Tibial nerve (tissue), 4 donors: Measurements from ENCODE around the gene SSR4. TPM values are rescaled to one million over a fixed set of nuclear protein-coding genes. Genes with fewer than 3 reads are reported as not detected.

Source experiments
- DNase-seq, 2 donors: peaks; one replicate each; pipeline ENCODE4 v3.0.0-alpha.2; 2019; ENCODE audit warnings: low spot score in 2 of 2
- H3K27ac ChIP-seq, 4 donors: fragments of 200-600 bp; sonication (generic) in 3 of 4; one replicate each; pipeline ENCODE4 v1.5.1; 2017 to 2019; ENCODE audit warnings: mild to moderate bottlenecking in 1 of 4
- H3K27me3 ChIP-seq, 2 donors: fragments of 200-600 bp; sonication (generic) in 1 of 2; one replicate each; pipeline versions ENCODE4 v1.5.1 to v1.6.0; 2017 to 2019
- H3K36me3 ChIP-seq, 3 donors: fragments of 200-600 bp; sonication (generic); one replicate each; pipeline ENCODE4 v1.5.1; 2018 to 2019
- H3K4me1 ChIP-seq, 4 donors: fragments of 200-600 bp; sonication (generic) in 3 of 4; one replicate each; pipeline ENCODE4 v1.5.1; 2017 to 2019
- H3K4me3 ChIP-seq, 4 donors: fragments of 200-600 bp; sonication (generic) in 3 of 4; one replicate each; pipeline ENCODE4 v1.5.1; 2017 to 2019; ENCODE audit warnings: mild to moderate bottlenecking in 1 of 4, moderate library complexity in 1 of 4
- H3K9me3 ChIP-seq, 4 donors: fragments of 200-600 bp; sonication (generic) in 3 of 4; one replicate each; pipeline ENCODE4 v1.5.1; 2017 to 2019
- EP300 ChIP-seq, 2 donors: sonication (generic); formaldehyde crosslinking; IDR thresholded peaks; one replicate each; pipeline ENCODE4 v1.6.1; 2017; ENCODE audit warnings: antibody characterized with exemption in 2 of 2, mild to moderate bottlenecking in 1 of 2
- POLR2A ChIP-seq, 2 donors: fragments of 450-650 bp; IDR thresholded peaks; one replicate each; pipeline ENCODE4 v1.6.1; 2017; ENCODE audit warnings: antibody characterized with exemption in 2 of 2, mild to moderate bottlenecking in 2 of 2, moderate library complexity in 2 of 2
- whole genome bisulfite sequencing, 2 donors: methylation state at CpG; one replicate each; pipeline ENCODE4 v1.1.5; 2018; 5-methylcytosine and 5-hydroxymethylcytosine counted together
- total RNA-seq, 4 donors: library from RNA; depleted of rRNA; stranded (reverse); fragments of >200 nt; gene quantifications; one replicate each; pipeline ENCODE4 v1.1.0, GENCODE V29; 2016
- TF ChIP-seq, protein P1 (sequence below), 5 experiments: fragments of 200-600 bp in 3 of 5; fragments of 450-650 bp in 2 of 5; sonication (generic) in 3 of 5; IDR thresholded peaks; one replicate each; pipeline ENCODE4 v1.5.1; 2016 to 2019; ENCODE audit warnings: antibody characterized with exemption in 5 of 5, mild to moderate bottlenecking in 3 of 5, moderate library complexity in 2 of 5

SSR4 gene
- total RNA-seq, 4 donors from 2014 or later = 93.6 to 156 (median 131) TPM

- H3K36me3 ChIP-seq = peaks cover 0 to 69% (median 0%) of the 10 kb centered on the region in 3 donors
- H3K9me3 ChIP-seq = no peaks in the 10 kb centered on the region
- WGBS, 2 donors = 97 to 100% methylated on average over 1 to 12 of the region's 15 CpGs
- TF ChIP-seq EP300 (IDR thresholded peaks at IDR 0.05) = no peak
- TF ChIP-seq, protein P1, sequence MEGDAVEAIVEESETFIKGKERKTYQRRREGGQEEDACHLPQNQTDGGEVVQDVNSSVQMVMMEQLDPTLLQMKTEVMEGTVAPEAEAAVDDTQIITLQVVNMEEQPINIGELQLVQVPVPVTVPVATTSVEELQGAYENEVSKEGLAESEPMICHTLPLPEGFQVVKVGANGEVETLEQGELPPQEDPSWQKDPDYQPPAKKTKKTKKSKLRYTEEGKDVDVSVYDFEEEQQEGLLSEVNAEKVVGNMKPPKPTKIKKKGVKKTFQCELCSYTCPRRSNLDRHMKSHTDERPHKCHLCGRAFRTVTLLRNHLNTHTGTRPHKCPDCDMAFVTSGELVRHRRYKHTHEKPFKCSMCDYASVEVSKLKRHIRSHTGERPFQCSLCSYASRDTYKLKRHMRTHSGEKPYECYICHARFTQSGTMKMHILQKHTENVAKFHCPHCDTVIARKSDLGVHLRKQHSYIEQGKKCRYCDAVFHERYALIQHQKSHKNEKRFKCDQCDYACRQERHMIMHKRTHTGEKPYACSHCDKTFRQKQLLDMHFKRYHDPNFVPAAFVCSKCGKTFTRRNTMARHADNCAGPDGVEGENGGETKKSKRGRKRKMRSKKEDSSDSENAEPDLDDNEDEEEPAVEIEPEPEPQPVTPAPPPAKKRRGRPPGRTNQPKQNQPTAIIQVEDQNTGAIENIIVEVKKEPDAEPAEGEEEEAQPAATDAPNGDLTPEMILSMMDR (IDR thresholded peaks at IDR 0.05) = no peak
- no peak overlapping the region for H3K4me3 ChIP-seq
- H3K4me1 ChIP-seq = peaks cover 0 to 10% (median 0%) of the 10 kb centered on the region in 4 donors
- H3K27ac ChIP-seq = no peak overlapping the region
- H3K27me3 ChIP-seq = no peaks in the 10 kb centered on the region
- DNase-seq = no peak
Measured at GRCh38 chrX:153786669-153787068, 7.8 kb upstream of the SSR4 start.

GRCh38 chrX:153789654-153790053 is 4.8 kb upstream of the SSR4 start:
- Histone ChIP-seq H3K9me3 (no peaks in the 10 kb centered on the region), H3K4me3 (no peak overlapping the region), H3K36me3 (peaks cover 0 to 56% (median 0%) of the 10 kb centered on the region in 3 donors), H3K27ac (no peak overlapping the region), H3K4me1 (peaks cover 0 to 17% (median 0%) of the 10 kb centered on the region in 4 donors), H3K27me3 (no peaks in the 10 kb centered on the region)
- TF ChIP-seq, protein P1 (IDR thresholded peaks at IDR 0.05) = no peak
- no peak for TF ChIP-seq EP300 (IDR thresholded peaks at IDR 0.05)
- TF ChIP-seq POLR2A (IDR thresholded peaks at IDR 0.05) = no peak
- no peak for DNase-seq
- WGBS, 2 donors = 91 to 92% methylated on average over 4 to 12 of the region's 12 CpGs

- WGBS, 2 donors = 82 to 85% methylated on average over 13 to 17 of the region's 17 CpGs
- no peaks in the 10 kb centered on the region for H3K27me3 ChIP-seq
- TF ChIP-seq EP300 (IDR thresholded peaks at IDR 0.05) (no peak), POLR2A (IDR thresholded peaks at IDR 0.05) (no peak)
- TF ChIP-seq, protein P1 (IDR thresholded peaks at IDR 0.05) = no peak
- no peak overlapping the region for H3K27ac ChIP-seq
- no peaks in the 10 kb centered on the region for H3K9me3 ChIP-seq
- no peak overlapping the region for H3K4me3 ChIP-seq
- no peak for DNase-seq
- H3K36me3 ChIP-seq = peaks cover 0 to 40% (median 0%) of the 10 kb centered on the region in 3 donors
- H3K4me1 ChIP-seq = peaks cover 0 to 30% (median 3%) of the 10 kb centered on the region in 4 donors
Measured at GRCh38 chrX:153791104-153791852, 3.2 kb upstream of the SSR4 start.

- no peak for DNase-seq
- Histone ChIP-seq H3K9me3 (no peaks in the 10 kb centered on the region), H3K4me1 (peaks cover 0 to 32% (median 3%) of the 10 kb centered on the region in 4 donors), H3K4me3 (no peak overlapping the region), H3K36me3 (peaks cover 0 to 36% (median 0%) of the 10 kb centered on the region in 3 donors), H3K27me3 (no peaks in the 10 kb centered on the region), H3K27ac (no peak overlapping the region)
- TF ChIP-seq, protein P1 (IDR thresholded peaks at IDR 0.05) = no peak
- TF ChIP-seq EP300 (IDR thresholded peaks at IDR 0.05) = no peak
- 85 to 88% methylated on average over 2 to 6 of the region's 6 CpGs for WGBS, 2 donors
Measured at GRCh38 chrX:153792368-153792767, 2.1 kb upstream of the SSR4 start.

DNA sequence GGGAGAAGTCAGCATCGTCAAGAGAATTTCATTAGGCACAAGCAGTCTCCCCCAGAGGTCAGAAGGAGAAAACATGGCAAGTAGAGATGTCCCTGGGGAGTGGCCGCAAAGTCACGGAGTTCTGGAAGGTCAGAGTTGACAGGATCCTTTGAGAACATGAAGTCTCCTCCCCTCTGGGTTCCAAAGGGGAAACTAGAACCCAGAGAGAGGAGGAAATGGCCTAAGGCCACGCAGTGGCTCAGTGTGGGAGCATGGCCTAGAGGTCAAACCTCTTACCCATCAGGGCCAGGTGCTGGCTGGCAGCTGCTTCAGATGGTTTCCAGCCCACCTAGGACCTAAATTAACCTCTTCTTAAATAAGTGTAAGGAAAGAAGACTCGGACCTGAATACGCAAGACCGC is 1.2 kb upstream of the SSR4 start:
- 4 to 54% methylated on average over 7 of the region's 7 CpGs for WGBS, 2 donors
- Histone ChIP-seq H3K27me3 (no peaks in the 10 kb centered on the region), H3K4me3 (peak overlapping the region; percentile 57 to 73 (median 66)), H3K36me3 (peaks cover 0 to 36% (median 0%) of the 10 kb centered on the region in 3 donors), H3K4me1 (peaks cover 0 to 32% (median 3%) of the 10 kb centered on the region in 4 donors), H3K9me3 (no peaks in the 10 kb centered on the region), H3K27ac (peak overlapping the region; percentile 82 to 95 (median 94))
- DNase-seq = no peak
- TF ChIP-seq EP300 (IDR thresholded peaks at IDR 0.05) = no peak
- TF ChIP-seq POLR2A (IDR thresholded peaks at IDR 0.05) = no peak
